Measurements from ENCODE around the gene PDZRN3. TPM values are rescaled to one million over a fixed set of nuclear protein-coding genes. Genes with fewer than 3 reads are reported as not detected.

Gene PDZRN3
- total and polyA plus RNA-seq, 8 donors = 4.5 to 10.9 (median 7.4) TPM

- Histone ChIP-seq H3K36me3 (no peaks in the 10 kb centered on the region), H3K27me3 (no peaks in the 10 kb centered on the region), H3K4me1 (peaks cover 0 to 4% (median 3%) of the 10 kb centered on the region in 3 donors), H3K9me3 (no peaks in the 10 kb centered on the region), H3K4me3 (no peak overlapping the region), H3K27ac (no peak overlapping the region)
- 80% methylated on average over 14 of the region's 14 CpGs for WGBS, 2 donors
- FAIRE-seq (no peak), DNase-seq (no peak), ATAC-seq (peak in 2 of 4 donors; percentile 26 to 38)
- intact Hi-C loops (cut with DNase I) = no loop called here
- TF ChIP-seq CTCF (IDR thresholded peaks at IDR 0.05) = no peak
Measured at GRCh38 chr3:73419179-73419803, 205.4 kb downstream of the PDZRN3 start.

DNA sequence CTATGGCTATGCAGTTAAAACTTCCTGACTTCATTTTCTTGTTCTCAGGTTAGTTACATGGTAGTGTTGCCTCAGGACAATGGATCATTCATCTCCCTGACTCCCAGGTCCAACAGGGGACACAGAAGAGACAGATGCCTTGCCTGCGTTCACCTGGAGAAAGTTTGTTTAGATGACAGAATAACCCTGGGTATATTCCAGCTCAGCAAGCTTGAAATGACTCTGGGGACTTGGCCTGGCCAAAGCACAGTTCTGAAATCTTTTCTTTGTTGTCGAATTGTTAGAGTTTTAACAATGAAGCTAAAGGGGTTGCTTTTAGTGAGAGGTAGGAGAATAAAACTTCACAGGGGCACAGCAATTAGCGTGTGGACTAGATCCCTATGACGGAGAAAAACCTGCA is 206.1 kb downstream of the PDZRN3 start:
- ATAC-seq (no peak), DNase-seq (no peak), FAIRE-seq (no peak)
- H3K4me3 ChIP-seq = no peak overlapping the region
- H3K9me3 ChIP-seq = no peaks in the 10 kb centered on the region
- H3K27me3 ChIP-seq = no peaks in the 10 kb centered on the region
- H3K4me1 ChIP-seq = peaks cover 0 to 9% (median 8%) of the 10 kb centered on the region in 3 donors
- WGBS, 2 donors = 74 to 75% methylated on average over 4 of the region's 4 CpGs
- TF ChIP-seq CTCF (IDR thresholded peaks at IDR 0.05) = no peak
- intact Hi-C loops (cut with DNase I) = no loop called here
- no peaks in the 10 kb centered on the region for H3K36me3 ChIP-seq
- H3K27ac ChIP-seq = no peak overlapping the region

DNA sequence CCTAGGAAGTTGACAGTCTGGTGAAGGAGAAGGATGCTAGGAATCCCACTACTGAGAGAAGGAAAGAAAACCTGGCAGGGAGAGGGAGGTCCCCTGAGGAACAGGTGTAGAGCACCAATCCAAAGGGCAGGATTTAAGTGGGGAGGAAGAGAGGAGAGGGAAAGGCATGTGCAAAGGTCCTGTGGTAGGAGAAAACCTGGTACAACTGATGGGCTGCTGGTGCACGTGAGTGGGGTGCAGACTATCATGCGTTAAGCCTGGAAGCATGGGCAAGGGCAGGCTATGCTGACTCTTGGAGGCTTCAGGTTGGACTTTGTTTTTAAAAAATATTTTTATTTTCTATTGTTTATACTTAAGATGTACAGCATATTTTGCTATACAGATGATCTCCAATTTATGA is 209.6 kb downstream of the PDZRN3 start:
- ATAC-seq = no peak
- DNase-seq = no peak
- Histone ChIP-seq H3K36me3 (no peaks in the 10 kb centered on the region), H3K4me1 (peaks cover 0 to 10% (median 8%) of the 10 kb centered on the region in 3 donors), H3K4me3 (no peak overlapping the region), H3K27me3 (no peaks in the 10 kb centered on the region), H3K9me3 (no peaks in the 10 kb centered on the region), H3K27ac (no peak overlapping the region)
- TF ChIP-seq CTCF (IDR thresholded peaks at IDR 0.05) = no peak
- WGBS, 2 donors = 93 to 95% methylated on average over 2 of the region's 2 CpGs
- intact Hi-C loops (cut with DNase I) = no loop called here
- no peak for FAIRE-seq

GRCh38 chr3:73413619-73414018 is 211.1 kb downstream of the PDZRN3 start:
- H3K36me3 ChIP-seq = no peaks in the 10 kb centered on the region
- peak; percentile 58 to 93 (median 72) for ATAC-seq
- no peaks in the 10 kb centered on the region for H3K27me3 ChIP-seq
- H3K9me3 ChIP-seq = no peaks in the 10 kb centered on the region
- no peak overlapping the region for H3K4me3 ChIP-seq
- no peak for TF ChIP-seq CTCF (IDR thresholded peaks at IDR 0.05)
- DNase-seq = peak in 3 of 6 donors; percentile 32 to 59 (median 33)
- H3K27ac ChIP-seq = no peak overlapping the region
- FAIRE-seq = no peak
- intact Hi-C loops (cut with DNase I) = no loop called here
- WGBS, 2 donors = 63 to 65% methylated on average over 9 of the region's 9 CpGs
- H3K4me1 ChIP-seq = peaks cover 0 to 10% (median 8%) of the 10 kb centered on the region in 3 donors

DNA sequence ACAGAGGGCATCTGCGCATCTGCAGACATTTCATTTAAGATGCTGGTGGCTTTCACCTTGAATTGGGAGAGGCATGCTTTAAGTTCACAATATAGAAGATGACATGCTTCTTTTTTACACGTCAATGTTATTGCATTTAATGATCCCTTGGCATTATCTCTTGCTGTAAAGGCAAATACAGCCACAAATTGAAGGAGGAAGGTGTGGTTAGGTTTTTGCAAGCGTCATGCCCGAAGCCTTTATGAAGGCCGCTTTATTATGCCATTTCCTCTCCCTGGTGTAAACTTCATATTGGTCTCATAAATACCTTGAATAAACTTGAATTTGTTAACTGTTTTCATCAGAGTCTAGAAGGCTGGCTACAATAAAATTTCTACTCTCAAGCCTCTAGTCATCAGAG is 212.7 kb downstream of the PDZRN3 start:
- intact Hi-C loops (cut with DNase I) = no loop called here
- Histone ChIP-seq H3K4me3 (no peak overlapping the region), H3K9me3 (no peaks in the 10 kb centered on the region), H3K27me3 (no peaks in the 10 kb centered on the region), H3K4me1 (peaks cover 0 to 10% (median 8%) of the 10 kb centered on the region in 3 donors), H3K36me3 (no peaks in the 10 kb centered on the region), H3K27ac (no peak overlapping the region)
- DNase-seq = no peak
- WGBS, 2 donors = 96 to 99% methylated on average over 5 of the region's 5 CpGs
- TF ChIP-seq CTCF (IDR thresholded peaks at IDR 0.05) = no peak
- no peak for FAIRE-seq
- ATAC-seq = no peak

Data from pancreas (tissue), 10 donors.